WTC11 (cell line): ENCODE results near the gene EFHD2.

Experiments
- CBFB ChIP-seq: sonication (generic); formaldehyde crosslinking; IDR thresholded peaks from 2 replicates; pipeline ENCODE4 v1.8.1; 2022; ENCODE audit warnings: mild to moderate bottlenecking, low read depth, missing genetic modification reagents
- EMX1 ChIP-seq: fragments of 250-450 bp; sonication (Bioruptor Pico); IDR thresholded peaks from 2 replicates; pipeline ENCODE4 v1.8.0; 2021; ENCODE audit warnings: mild to moderate bottlenecking
- FOXJ3 ChIP-seq: sonication (generic); formaldehyde crosslinking; IDR thresholded peaks from 2 replicates; pipeline ENCODE4 v1.9.0; 2021; ENCODE audit warnings: missing genetic modification reagents, mild to moderate bottlenecking, borderline replicate concordance
- NR1H2 ChIP-seq: sonication (generic); formaldehyde crosslinking; IDR thresholded peaks from 2 replicates; pipeline ENCODE4 v1.9.0; 2021; ENCODE audit warnings: mild to moderate bottlenecking, moderate library complexity, missing genetic modification reagents
- TEAD1 ChIP-seq: sonication (generic); formaldehyde crosslinking; IDR thresholded peaks from 2 replicates; pipeline ENCODE4 v1.8.0; 2022; ENCODE audit warnings: mild to moderate bottlenecking, missing genetic modification reagents
- TF ChIP-seq, protein P1 (sequence below): sonication (generic); formaldehyde crosslinking; IDR thresholded peaks from 2 replicates; pipeline ENCODE4 v1.8.0; 2022; ENCODE audit warnings: mild to moderate bottlenecking, missing genetic modification reagents
- TF ChIP-seq, protein P2 (sequence below): fragments of 200-600 bp; IDR thresholded peaks from 2 replicates; pipeline ENCODE4 v1.8.0; 2022; ENCODE audit warnings: antibody characterized with exemption
- TF ChIP-seq, protein P3 (sequence below): sonication (generic); formaldehyde crosslinking; IDR thresholded peaks from 2 replicates; pipeline ENCODE4 v1.8.1; 2022; ENCODE audit warnings: low read depth, missing genetic modification reagents, borderline replicate concordance
- TF ChIP-seq, protein P4 (sequence below): sonication (generic); formaldehyde crosslinking; IDR thresholded peaks from 2 replicates; pipeline ENCODE4 v1.8.1; 2022; ENCODE audit warnings: mild to moderate bottlenecking, missing genetic modification reagents, moderate library complexity, borderline replicate concordance
- TF ChIP-seq, protein P5 (sequence below): sonication (generic); formaldehyde crosslinking; IDR thresholded peaks from 2 replicates; pipeline ENCODE4 v1.8.1; 2023; ENCODE audit warnings: mild to moderate bottlenecking, missing genetic modification reagents, moderate library complexity

DNA sequence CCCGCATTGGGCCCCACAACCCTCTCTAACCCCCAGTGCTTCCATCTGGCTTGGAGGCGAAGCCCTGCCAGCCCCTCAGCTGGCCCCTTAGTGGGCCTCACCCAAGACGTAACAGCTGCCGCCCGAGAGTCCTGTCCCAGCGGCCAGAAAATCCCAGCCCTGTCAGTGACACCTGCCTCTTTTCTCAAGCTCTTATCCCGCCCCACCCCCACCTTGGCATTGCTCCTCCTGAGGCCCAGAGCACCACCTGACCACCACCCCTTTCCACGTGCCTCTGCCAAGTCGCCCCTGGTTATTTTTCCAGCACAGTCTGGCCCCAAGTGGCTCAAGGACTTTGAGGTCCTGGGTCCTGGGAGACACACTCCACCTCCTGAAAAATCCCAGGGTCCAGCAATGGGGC lies 22.6 kb downstream of the EFHD2 start:
- TF ChIP-seq, protein P1, sequence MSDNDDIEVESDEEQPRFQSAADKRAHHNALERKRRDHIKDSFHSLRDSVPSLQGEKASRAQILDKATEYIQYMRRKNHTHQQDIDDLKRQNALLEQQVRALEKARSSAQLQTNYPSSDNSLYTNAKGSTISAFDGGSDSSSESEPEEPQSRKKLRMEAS (CRISPR knock-in tag), result no peak
- TF ChIP-seq, protein P2, sequence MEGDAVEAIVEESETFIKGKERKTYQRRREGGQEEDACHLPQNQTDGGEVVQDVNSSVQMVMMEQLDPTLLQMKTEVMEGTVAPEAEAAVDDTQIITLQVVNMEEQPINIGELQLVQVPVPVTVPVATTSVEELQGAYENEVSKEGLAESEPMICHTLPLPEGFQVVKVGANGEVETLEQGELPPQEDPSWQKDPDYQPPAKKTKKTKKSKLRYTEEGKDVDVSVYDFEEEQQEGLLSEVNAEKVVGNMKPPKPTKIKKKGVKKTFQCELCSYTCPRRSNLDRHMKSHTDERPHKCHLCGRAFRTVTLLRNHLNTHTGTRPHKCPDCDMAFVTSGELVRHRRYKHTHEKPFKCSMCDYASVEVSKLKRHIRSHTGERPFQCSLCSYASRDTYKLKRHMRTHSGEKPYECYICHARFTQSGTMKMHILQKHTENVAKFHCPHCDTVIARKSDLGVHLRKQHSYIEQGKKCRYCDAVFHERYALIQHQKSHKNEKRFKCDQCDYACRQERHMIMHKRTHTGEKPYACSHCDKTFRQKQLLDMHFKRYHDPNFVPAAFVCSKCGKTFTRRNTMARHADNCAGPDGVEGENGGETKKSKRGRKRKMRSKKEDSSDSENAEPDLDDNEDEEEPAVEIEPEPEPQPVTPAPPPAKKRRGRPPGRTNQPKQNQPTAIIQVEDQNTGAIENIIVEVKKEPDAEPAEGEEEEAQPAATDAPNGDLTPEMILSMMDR, result no peak
- TF ChIP-seq, protein P3, sequence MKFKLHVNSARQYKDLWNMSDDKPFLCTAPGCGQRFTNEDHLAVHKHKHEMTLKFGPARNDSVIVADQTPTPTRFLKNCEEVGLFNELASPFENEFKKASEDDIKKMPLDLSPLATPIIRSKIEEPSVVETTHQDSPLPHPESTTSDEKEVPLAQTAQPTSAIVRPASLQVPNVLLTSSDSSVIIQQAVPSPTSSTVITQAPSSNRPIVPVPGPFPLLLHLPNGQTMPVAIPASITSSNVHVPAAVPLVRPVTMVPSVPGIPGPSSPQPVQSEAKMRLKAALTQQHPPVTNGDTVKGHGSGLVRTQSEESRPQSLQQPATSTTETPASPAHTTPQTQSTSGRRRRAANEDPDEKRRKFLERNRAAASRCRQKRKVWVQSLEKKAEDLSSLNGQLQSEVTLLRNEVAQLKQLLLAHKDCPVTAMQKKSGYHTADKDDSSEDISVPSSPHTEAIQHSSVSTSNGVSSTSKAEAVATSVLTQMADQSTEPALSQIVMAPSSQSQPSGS (CRISPR knock-in tag), result no peak
- TF ChIP-seq NR1H2 (CRISPR knock-in tag) (no peak), CBFB (CRISPR knock-in tag) (no peak), FOXJ3 (CRISPR knock-in tag) (no peak), TEAD1 (no peak), EMX1 (no peak)
- TF ChIP-seq, protein P4, sequence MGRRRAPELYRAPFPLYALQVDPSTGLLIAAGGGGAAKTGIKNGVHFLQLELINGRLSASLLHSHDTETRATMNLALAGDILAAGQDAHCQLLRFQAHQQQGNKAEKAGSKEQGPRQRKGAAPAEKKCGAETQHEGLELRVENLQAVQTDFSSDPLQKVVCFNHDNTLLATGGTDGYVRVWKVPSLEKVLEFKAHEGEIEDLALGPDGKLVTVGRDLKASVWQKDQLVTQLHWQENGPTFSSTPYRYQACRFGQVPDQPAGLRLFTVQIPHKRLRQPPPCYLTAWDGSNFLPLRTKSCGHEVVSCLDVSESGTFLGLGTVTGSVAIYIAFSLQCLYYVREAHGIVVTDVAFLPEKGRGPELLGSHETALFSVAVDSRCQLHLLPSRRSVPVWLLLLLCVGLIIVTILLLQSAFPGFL (CRISPR knock-in tag), result no peak
- TF ChIP-seq, protein P5, sequence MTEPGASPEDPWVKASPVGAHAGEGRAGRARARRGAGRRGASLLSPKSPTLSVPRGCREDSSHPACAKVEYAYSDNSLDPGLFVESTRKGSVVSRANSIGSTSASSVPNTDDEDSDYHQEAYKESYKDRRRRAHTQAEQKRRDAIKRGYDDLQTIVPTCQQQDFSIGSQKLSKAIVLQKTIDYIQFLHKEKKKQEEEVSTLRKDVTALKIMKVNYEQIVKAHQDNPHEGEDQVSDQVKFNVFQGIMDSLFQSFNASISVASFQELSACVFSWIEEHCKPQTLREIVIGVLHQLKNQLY, result no peak
